Cardiac fibroblast (primary cell): ENCODE data around the gene LETMD1.

ENCODE experiments used
- DNase-seq, 2 donors: peaks; one replicate each; pipeline versions ENCODE4 v3.0.0 to v3.0.0-alpha.2; 2010; ENCODE audit warnings: low read depth in 2 of 2
- H3K4me3 ChIP-seq, 2 donors: replicated peaks in 1 of 2; 1 replicate in 1 of 2; 2 replicates in 1 of 2; pipeline ENCODE4 v1.5.1; 2011; ENCODE audit warnings: low read depth in 2 of 2, low read length in 2 of 2, mild to moderate bottlenecking in 2 of 2, moderate library complexity in 1 of 2
- TF ChIP-seq, protein P1 (sequence below): IDR thresholded peaks from one replicate; pipeline ENCODE4 v1.5.1; 2011; ENCODE audit warnings: low read depth, mild to moderate bottlenecking, low read length, inconsistent platforms

The LETMD1 gene

DNA sequence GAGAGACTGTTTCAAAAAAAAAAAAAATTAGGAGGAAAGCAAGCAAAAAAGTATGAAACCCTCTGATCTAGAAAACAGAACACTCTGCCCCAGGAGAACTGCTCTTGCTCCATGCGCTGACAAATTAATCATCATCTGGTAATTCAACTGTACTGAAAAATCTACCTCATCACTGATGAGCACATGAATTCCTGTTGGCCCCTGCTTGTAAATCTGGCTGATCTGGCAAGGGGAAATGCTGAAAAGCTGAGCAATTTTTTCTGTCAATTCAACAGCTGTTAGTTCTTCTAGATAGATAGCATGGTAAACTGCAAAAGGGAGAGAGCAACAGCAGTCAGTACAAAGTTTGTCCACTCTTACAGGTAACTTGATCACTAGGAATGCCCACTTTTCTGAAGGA is 50.5 kb downstream of the LETMD1 start:
- DNase-seq: peak in 1 of 2 donors; percentile 44
- TF ChIP-seq, protein P1, sequence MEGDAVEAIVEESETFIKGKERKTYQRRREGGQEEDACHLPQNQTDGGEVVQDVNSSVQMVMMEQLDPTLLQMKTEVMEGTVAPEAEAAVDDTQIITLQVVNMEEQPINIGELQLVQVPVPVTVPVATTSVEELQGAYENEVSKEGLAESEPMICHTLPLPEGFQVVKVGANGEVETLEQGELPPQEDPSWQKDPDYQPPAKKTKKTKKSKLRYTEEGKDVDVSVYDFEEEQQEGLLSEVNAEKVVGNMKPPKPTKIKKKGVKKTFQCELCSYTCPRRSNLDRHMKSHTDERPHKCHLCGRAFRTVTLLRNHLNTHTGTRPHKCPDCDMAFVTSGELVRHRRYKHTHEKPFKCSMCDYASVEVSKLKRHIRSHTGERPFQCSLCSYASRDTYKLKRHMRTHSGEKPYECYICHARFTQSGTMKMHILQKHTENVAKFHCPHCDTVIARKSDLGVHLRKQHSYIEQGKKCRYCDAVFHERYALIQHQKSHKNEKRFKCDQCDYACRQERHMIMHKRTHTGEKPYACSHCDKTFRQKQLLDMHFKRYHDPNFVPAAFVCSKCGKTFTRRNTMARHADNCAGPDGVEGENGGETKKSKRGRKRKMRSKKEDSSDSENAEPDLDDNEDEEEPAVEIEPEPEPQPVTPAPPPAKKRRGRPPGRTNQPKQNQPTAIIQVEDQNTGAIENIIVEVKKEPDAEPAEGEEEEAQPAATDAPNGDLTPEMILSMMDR: no peak
- H3K4me3 ChIP-seq: no peak overlapping the region

DNA sequence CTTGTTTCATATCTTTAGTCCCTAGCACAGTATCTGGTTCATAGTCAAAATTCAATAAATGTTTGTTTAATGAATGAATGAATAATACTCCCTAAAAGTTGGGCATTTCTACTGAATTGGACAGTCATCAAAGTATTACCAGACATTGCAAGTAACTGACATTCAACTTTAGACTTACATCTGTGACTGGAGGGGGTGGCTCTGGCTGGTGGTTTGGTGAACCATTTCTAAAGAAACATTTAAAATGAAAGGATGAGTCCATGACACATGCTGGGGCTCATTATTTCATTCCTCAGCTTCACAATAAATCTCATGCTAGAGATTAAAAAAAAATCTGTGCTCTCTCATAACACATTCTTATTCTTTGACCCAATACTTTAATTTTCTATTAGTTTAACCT is 55.9 kb downstream of the LETMD1 start:
- H3K4me3 ChIP-seq: no peak overlapping the region
- DNase-seq: no peak
- TF ChIP-seq, protein P1: no peak

DNA sequence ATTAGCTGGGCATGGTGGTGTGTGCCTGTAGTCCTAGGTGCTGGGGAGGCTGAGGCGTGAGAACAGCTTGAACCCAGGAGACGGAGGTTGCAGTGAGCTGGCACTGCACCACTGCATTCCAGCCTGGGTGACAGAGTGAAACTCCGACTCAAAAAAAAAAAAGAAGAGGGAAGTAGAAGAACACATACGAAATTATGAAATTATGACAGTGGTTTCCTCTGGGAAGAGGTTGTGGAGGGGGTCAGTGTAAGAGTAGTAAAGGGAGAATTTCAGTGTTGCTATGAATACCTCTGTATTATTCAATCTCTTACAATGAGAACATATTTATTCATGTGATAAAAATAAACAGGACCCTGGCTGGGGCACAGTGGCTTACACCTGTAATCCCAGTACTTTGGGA is 60.0 kb downstream of the LETMD1 start:
- DNase-seq: no peak
- TF ChIP-seq, protein P1: no peak
- H3K4me3 ChIP-seq: no peak overlapping the region
